Thyroid gland (tissue), 4 donors: ENCODE data around the gene ZNF184.

Source experiments
- POLR2A ChIP-seq, 2 donors: fragments of 450-650 bp; IDR thresholded peaks; one replicate each; pipeline ENCODE4 v1.6.1; 2017; ENCODE audit warnings: antibody characterized with exemption in 2 of 2, mild to moderate bottlenecking in 2 of 2, moderate library complexity in 1 of 2
- TF ChIP-seq, protein P1 (sequence below), 6 experiments: fragments of 200-600 bp in 3 of 6; fragments of 450-650 bp in 3 of 6; sonication (generic) in 3 of 6; IDR thresholded peaks; one replicate each; pipeline ENCODE4 v1.5.1; 2016 to 2019; ENCODE audit warnings: antibody characterized with exemption in 6 of 6, mild to moderate bottlenecking in 2 of 6, inconsistent platforms in 1 of 6, moderate library complexity in 1 of 6

DNA sequence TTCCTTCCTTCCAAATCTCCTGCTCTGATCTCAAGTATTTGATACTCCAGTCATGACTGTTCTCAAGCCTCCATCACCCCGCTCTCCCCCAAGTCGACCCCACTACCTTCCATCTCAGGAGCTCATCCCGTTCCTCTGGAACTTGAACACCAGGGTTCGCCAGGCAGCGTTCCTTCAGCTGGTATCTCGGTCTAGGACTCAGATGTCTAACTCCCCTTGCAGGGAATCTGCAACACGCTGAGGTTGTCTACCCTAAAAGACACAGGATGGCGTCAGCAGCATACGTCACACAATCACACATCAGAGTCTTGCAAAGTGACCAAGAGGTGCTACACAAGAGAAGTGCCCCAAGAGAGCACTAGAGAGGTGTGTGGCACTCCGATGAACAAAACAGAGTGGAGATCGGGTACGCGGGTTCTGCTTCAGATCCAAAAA lies 706 bp downstream of the ZNF184 start:
- TF ChIP-seq POLR2A (IDR thresholded peaks at IDR 0.05): no peak
- TF ChIP-seq, protein P1, sequence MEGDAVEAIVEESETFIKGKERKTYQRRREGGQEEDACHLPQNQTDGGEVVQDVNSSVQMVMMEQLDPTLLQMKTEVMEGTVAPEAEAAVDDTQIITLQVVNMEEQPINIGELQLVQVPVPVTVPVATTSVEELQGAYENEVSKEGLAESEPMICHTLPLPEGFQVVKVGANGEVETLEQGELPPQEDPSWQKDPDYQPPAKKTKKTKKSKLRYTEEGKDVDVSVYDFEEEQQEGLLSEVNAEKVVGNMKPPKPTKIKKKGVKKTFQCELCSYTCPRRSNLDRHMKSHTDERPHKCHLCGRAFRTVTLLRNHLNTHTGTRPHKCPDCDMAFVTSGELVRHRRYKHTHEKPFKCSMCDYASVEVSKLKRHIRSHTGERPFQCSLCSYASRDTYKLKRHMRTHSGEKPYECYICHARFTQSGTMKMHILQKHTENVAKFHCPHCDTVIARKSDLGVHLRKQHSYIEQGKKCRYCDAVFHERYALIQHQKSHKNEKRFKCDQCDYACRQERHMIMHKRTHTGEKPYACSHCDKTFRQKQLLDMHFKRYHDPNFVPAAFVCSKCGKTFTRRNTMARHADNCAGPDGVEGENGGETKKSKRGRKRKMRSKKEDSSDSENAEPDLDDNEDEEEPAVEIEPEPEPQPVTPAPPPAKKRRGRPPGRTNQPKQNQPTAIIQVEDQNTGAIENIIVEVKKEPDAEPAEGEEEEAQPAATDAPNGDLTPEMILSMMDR (IDR thresholded peaks at IDR 0.05): no peak
